NCI-H1105 treated with DMSO at 0.1 percent for 48 hours (cell line): ENCODE data around the gene PRKAG2.

Experiments
- DNase-seq: peaks from one replicate; lab custom pipeline; 2025; lab: John Stamatoyannopoulos, UW

Gene PRKAG2

GRCh38 chr7:151710646-151711434 is 166.1 kb downstream of the PRKAG2 start:
- no peak for DNase-seq

GRCh38 chr7:151710121-151710640 is 166.7 kb downstream of the PRKAG2 start:
- no peak for DNase-seq

- no peak for DNase-seq
These were observed 167.5 kb downstream of the PRKAG2 start for GRCh38 chr7:151709141-151710038.

GRCh38 chr7:151708610-151709009 is 168.3 kb downstream of the PRKAG2 start:
- no peak for DNase-seq

GRCh38 chr7:151707757-151708156 is 169.2 kb downstream of the PRKAG2 start:
- DNase-seq: no peak

GRCh38 chr7:151707105-151707469 is 169.8 kb downstream of the PRKAG2 start:
- no peak for DNase-seq

GRCh38 chr7:151706277-151707104 is 170.4 kb downstream of the PRKAG2 start:
- no peak for DNase-seq

- DNase-seq: peak; percentile 38
These were observed 171.2 kb downstream of the PRKAG2 start for GRCh38 chr7:151705636-151706276.

- no peak for DNase-seq
These were observed 171.8 kb downstream of the PRKAG2 start for GRCh38 chr7:151704960-151705635.

GRCh38 chr7:151704299-151704959 is 172.5 kb downstream of the PRKAG2 start:
- DNase-seq: no peak

- no peak for DNase-seq
These were observed 174.0 kb downstream of the PRKAG2 start for GRCh38 chr7:151702961-151703360.

GRCh38 chr7:151700586-151701165 is 176.2 kb downstream of the PRKAG2 start:
- no peak for DNase-seq

- no peak for DNase-seq
These were observed 177.0 kb downstream of the PRKAG2 start for GRCh38 chr7:151699928-151700319.

- no peak for DNase-seq
These were observed 177.6 kb downstream of the PRKAG2 start for GRCh38 chr7:151699147-151699927.

- no peak for DNase-seq
These were observed 179.0 kb downstream of the PRKAG2 start for GRCh38 chr7:151697942-151698341.

GRCh38 chr7:151697515-151697895 is 179.4 kb downstream of the PRKAG2 start:
- DNase-seq: no peak

GRCh38 chr7:151696721-151697514 is 180.0 kb downstream of the PRKAG2 start:
- peak; percentile 94 for DNase-seq

GRCh38 chr7:151695951-151696541 is 180.9 kb downstream of the PRKAG2 start:
- peak; percentile 57 for DNase-seq
